HL-60 (cell line): ENCODE data around the gene PIK3R1.

Experiments used
- GABPA ChIP-seq: IDR thresholded peaks from 2 replicates; pipeline ENCODE4 v1.6.1; 2012; ENCODE audit warnings: low read depth
- POLR2AphosphoS5 ChIP-seq: IDR thresholded peaks from 2 replicates; pipeline ENCODE4 v1.6.1; 2012; ENCODE audit warnings: low read depth
- TF ChIP-seq, protein P1 (sequence below): IDR thresholded peaks from one replicate; pipeline ENCODE4 v1.5.1; 2011; ENCODE audit warnings: low read length, control low read depth, inconsistent platforms; ENCODE audit not compliant: insufficient read depth

DNA sequence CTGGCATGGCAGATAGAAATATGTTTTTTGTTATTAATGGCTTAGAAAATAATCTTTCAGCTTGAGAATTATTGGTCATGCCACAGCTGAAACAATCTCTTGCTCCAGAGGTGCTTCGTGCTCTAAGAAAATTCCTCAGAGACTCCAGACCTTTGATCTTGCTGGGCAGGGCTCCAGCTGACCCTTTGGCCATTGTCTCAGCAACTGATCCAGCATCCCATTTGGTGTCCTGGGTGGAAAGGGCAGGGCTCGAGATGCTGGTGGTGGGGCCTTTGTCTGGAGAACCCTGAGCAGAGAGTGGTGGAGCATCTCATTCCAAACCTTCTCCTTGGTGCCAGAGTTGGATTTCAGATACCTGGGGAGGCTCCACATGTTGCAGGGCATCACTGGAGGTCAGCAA, 43.2 kb upstream of the PIK3R1 start:
- TF ChIP-seq POLR2AphosphoS5 (no peak), GABPA (no peak)
- TF ChIP-seq, protein P1, sequence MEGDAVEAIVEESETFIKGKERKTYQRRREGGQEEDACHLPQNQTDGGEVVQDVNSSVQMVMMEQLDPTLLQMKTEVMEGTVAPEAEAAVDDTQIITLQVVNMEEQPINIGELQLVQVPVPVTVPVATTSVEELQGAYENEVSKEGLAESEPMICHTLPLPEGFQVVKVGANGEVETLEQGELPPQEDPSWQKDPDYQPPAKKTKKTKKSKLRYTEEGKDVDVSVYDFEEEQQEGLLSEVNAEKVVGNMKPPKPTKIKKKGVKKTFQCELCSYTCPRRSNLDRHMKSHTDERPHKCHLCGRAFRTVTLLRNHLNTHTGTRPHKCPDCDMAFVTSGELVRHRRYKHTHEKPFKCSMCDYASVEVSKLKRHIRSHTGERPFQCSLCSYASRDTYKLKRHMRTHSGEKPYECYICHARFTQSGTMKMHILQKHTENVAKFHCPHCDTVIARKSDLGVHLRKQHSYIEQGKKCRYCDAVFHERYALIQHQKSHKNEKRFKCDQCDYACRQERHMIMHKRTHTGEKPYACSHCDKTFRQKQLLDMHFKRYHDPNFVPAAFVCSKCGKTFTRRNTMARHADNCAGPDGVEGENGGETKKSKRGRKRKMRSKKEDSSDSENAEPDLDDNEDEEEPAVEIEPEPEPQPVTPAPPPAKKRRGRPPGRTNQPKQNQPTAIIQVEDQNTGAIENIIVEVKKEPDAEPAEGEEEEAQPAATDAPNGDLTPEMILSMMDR: no peak
